ENCODE measurements around the gene CRTAC1. TPM values are rescaled to one million over a fixed set of nuclear protein-coding genes. Genes with fewer than 3 reads are reported as not detected.

Gene CRTAC1
- total RNA-seq, 1 experiment from 2014 or later, result 0.20 TPM

DNA sequence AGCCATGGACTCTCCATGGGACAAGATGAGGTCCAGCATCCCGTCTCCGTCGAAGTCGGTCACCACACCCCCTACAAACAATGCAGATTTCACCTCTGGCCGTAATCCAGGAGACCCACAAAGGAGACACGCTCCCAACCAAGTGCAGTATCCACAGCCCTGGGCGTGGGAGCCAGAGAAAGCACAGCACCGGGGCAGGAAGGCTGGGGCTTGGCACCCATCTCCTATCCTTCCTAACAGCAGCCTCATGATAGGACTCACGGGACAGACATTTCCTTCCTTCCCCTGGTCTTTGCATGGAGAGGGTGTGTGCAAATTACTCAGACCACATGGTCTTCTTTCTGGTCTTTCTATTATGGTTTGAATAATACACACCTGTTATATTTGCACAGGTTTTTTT, 134.5 kb downstream of the CRTAC1 start (continued):
- TF ChIP-seq POLR2AphosphoS5 (IDR thresholded peaks at IDR 0.05; ENCODE audit: low read depth, low read length) (no peak), YY1 (IDR thresholded peaks at IDR 0.05; ENCODE audit: extremely low read depth, insufficient replicate concordance, low read depth, low read length) (no peak), ELF1 (IDR thresholded peaks at IDR 0.05; ENCODE audit: borderline replicate concordance, low read depth) (no peak), CBX3 (IDR thresholded peaks at IDR 0.05; ENCODE audit: low read depth) (no peak)
- TF ChIP-seq, protein P1, sequence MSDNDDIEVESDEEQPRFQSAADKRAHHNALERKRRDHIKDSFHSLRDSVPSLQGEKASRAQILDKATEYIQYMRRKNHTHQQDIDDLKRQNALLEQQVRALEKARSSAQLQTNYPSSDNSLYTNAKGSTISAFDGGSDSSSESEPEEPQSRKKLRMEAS (IDR thresholded peaks at IDR 0.05), result no peak

- TF ChIP-seq CBX3 (IDR thresholded peaks at IDR 0.05; ENCODE audit: low read depth) (no peak), EZH2phosphoT487 (IDR thresholded peaks at IDR 0.05; ENCODE audit: borderline replicate concordance) (no peak), ZFX (IDR thresholded peaks at IDR 0.05) (no peak), CTCF (IDR thresholded peaks at IDR 0.05 in 2 of 3, conservative IDR thresholded peaks at IDR 0.05 in 1 of 3; ENCODE audit: borderline replicate concordance in 1 of 3, insufficient read depth in 1 of 3, low read depth in 2 of 3, low read length in 2 of 3) (no peak), SP1 (IDR thresholded peaks at IDR 0.05; ENCODE audit: low read depth) (no peak), POLR2AphosphoS5 (IDR thresholded peaks at IDR 0.05; ENCODE audit: low read depth, low read length) (no peak), YY1 (IDR thresholded peaks at IDR 0.05; ENCODE audit: extremely low read depth, insufficient replicate concordance, low read depth, low read length) (no peak), CEBPB (IDR thresholded peaks at IDR 0.05; ENCODE audit: low read depth) (no peak)
- TF ChIP-seq, protein P1 (IDR thresholded peaks at IDR 0.05), result no peak
- TF ChIP-seq, protein P2, sequence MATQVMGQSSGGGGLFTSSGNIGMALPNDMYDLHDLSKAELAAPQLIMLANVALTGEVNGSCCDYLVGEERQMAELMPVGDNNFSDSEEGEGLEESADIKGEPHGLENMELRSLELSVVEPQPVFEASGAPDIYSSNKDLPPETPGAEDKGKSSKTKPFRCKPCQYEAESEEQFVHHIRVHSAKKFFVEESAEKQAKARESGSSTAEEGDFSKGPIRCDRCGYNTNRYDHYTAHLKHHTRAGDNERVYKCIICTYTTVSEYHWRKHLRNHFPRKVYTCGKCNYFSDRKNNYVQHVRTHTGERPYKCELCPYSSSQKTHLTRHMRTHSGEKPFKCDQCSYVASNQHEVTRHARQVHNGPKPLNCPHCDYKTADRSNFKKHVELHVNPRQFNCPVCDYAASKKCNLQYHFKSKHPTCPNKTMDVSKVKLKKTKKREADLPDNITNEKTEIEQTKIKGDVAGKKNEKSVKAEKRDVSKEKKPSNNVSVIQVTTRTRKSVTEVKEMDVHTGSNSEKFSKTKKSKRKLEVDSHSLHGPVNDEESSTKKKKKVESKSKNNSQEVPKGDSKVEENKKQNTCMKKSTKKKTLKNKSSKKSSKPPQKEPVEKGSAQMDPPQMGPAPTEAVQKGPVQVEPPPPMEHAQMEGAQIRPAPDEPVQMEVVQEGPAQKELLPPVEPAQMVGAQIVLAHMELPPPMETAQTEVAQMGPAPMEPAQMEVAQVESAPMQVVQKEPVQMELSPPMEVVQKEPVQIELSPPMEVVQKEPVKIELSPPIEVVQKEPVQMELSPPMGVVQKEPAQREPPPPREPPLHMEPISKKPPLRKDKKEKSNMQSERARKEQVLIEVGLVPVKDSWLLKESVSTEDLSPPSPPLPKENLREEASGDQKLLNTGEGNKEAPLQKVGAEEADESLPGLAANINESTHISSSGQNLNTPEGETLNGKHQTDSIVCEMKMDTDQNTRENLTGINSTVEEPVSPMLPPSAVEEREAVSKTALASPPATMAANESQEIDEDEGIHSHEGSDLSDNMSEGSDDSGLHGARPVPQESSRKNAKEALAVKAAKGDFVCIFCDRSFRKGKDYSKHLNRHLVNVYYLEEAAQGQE (IDR thresholded peaks at IDR 0.05; ENCODE audit: low read depth), result no peak
- Histone ChIP-seq H3K4me1 (ENCODE audit: control insufficient read depth in 1 of 2, insufficient read depth in 2 of 2, low read length in 2 of 2) (peaks cover 2 to 3% of the 10 kb centered on the region in 2 experiments; a peak in 3 of 4 replicates), H3K9ac (ENCODE audit: low read length) (no peak overlapping the region), H2AFZ (ENCODE audit: low read depth, low read length, poor library complexity, severe bottlenecking) (no peak overlapping the region), H3K27ac (ENCODE audit: low read depth, low read length) (no peak overlapping the region), H3K9me2 (ENCODE audit: insufficient read depth) (no peaks in the 10 kb centered on the region), H3K9me3 (ENCODE audit: control insufficient read depth in 1 of 2, insufficient read depth in 1 of 2, low read depth in 1 of 2, low read length in 2 of 2) (no peaks in the 10 kb centered on the region), H3K4me2 (ENCODE audit: low read length) (no peak overlapping the region), H3K36me3 (ENCODE audit: control insufficient read depth in 1 of 2, insufficient read depth in 2 of 2, low read length in 2 of 2) (no peaks in the 10 kb centered on the region), H3K4me3 (replicated peaks in 1 of 2; ENCODE audit: low read depth in 1 of 2, low read length in 2 of 2) (no peak overlapping the region), H4K20me1 (ENCODE audit: insufficient read depth) (no peaks in the 10 kb centered on the region), H3K27me3 (ENCODE audit: insufficient read depth, low read length) (no peaks in the 10 kb centered on the region), H3K79me2 (ENCODE audit: insufficient read depth, low read length) (no peaks in the 10 kb centered on the region)
- ATAC-seq (no peak), DNase-seq (ENCODE audit: low read depth, low spot score) (no peak)
- BruUV-seq (replicated peaks), result no TSS peak
- POLR2A ChIA-PET, result no interaction called here
- intact Hi-C loops (cut with micrococcal nuclease), result no loop called here
- RAD21 ChIA-PET (ENCODE audit: low non-redundant PET in 1 of 2, low total read pairs in 2 of 2, uncharacterized antibody in 2 of 2, unreplicated experiment in 2 of 2), result no interaction called here
- CTCF ChIA-PET, result no interaction called here
These were observed 135.3 kb downstream of the CRTAC1 start for GRCh38 chr10:97895084-97895483.

Data from HCT116 (cell line).